ENCODE data around the gene ZNF462. TPM values are rescaled to one million over a fixed set of nuclear protein-coding genes. Genes with fewer than 3 reads are reported as not detected.

ZNF462 gene
- total and polyA plus RNA-seq, 2 donors (not counting 1 experiment from before 2014, with no cell fraction given) = 6.0 to 27.4 TPM

DNA sequence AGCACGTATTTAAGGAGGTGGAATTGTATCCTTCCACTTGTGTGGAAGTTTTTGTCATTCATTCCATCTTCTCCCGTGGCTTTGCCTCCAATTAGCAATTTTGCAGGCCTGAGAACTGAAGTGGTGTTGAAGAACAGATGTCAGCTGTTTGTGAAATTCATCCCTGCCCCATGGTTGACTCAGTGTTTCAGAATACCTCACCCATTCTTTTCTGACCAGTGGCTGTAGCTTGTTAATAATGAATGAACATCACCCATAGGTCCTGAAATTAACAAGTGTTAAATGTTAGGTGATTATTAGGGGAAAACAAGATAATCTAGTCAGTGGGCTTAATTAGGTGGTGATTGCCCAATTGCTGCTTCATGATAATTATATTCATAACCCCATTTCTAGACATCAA, 11.7 kb downstream of the ZNF462 start:
- DNase-seq (ENCODE audit: low read depth in 2 of 2) = peak in 1 of 2 donors; percentile 71
- Histone ChIP-seq H4K20me1 (ENCODE audit: control insufficient read depth, extremely low read depth, insufficient read depth, low read length) (no peaks in the 10 kb centered on the region), H3K79me2 (ENCODE audit: control insufficient read depth, insufficient read depth, low read length) (peaks cover 36% of the 10 kb centered on the region), H3K9me3 (ENCODE audit: control insufficient read depth, insufficient read depth, low read depth, low read length) (no peaks in the 10 kb centered on the region), H3K4me2 (ENCODE audit: extremely low read depth, insufficient read depth, low read length) (no peak overlapping the region), H3K27ac (ENCODE audit: insufficient read depth, low read length) (no peak overlapping the region), H3K36me3 (ENCODE audit: control insufficient read depth, insufficient read depth, low read length) (no peaks in the 10 kb centered on the region), H3K4me1 (ENCODE audit: control insufficient read depth, extremely low read depth, insufficient read depth, low read length) (peaks cover 21% of the 10 kb centered on the region), H3K4me3 (replicated peaks in 1 of 4; ENCODE audit: control extremely low read depth in 1 of 4, insufficient read depth in 1 of 4, low read depth in 3 of 4, low read length in 4 of 4) (no peak overlapping the region), H3K27me3 (ENCODE audit: control insufficient read depth, insufficient read depth, low read length) (no peaks in the 10 kb centered on the region), H3K9ac (ENCODE audit: insufficient read depth, low read length) (no peak overlapping the region), H2AFZ (ENCODE audit: low read length) (no peak overlapping the region)
- no peak for TF ChIP-seq EZH2 (IDR thresholded peaks at IDR 0.05; ENCODE audit: low read length, missing control alignments)
- TF ChIP-seq, protein P1, sequence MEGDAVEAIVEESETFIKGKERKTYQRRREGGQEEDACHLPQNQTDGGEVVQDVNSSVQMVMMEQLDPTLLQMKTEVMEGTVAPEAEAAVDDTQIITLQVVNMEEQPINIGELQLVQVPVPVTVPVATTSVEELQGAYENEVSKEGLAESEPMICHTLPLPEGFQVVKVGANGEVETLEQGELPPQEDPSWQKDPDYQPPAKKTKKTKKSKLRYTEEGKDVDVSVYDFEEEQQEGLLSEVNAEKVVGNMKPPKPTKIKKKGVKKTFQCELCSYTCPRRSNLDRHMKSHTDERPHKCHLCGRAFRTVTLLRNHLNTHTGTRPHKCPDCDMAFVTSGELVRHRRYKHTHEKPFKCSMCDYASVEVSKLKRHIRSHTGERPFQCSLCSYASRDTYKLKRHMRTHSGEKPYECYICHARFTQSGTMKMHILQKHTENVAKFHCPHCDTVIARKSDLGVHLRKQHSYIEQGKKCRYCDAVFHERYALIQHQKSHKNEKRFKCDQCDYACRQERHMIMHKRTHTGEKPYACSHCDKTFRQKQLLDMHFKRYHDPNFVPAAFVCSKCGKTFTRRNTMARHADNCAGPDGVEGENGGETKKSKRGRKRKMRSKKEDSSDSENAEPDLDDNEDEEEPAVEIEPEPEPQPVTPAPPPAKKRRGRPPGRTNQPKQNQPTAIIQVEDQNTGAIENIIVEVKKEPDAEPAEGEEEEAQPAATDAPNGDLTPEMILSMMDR (conservative IDR thresholded peaks at IDR 0.05 in 1 of 2, IDR thresholded peaks at IDR 0.05 in 1 of 2; ENCODE audit: low read depth in 1 of 2, low read length in 2 of 2) = no peak

DNA sequence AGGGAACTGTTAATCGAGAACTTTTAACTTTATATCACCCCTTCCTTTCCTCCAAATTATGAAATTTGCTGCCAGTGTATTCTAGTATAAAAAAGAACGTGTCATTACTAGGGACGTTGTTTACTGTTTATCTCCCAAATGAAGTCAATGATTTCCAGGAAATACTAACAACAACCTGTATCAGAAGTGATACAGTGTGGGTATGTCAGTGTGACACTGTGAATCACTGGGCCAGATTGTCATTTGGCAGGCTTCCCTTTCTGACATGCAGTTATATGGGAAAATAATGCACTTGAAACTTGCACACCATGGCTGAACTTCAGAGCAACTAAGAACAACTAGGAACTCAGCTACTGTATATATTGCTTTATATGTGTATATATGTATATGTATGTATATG, 12.6 kb downstream of the ZNF462 start:
- Histone ChIP-seq H4K20me1 (ENCODE audit: control insufficient read depth, extremely low read depth, insufficient read depth, low read length) (no peaks in the 10 kb centered on the region), H3K9me3 (ENCODE audit: control insufficient read depth, insufficient read depth, low read depth, low read length) (no peaks in the 10 kb centered on the region), H3K36me3 (ENCODE audit: control insufficient read depth, insufficient read depth, low read length) (no peaks in the 10 kb centered on the region), H3K79me2 (ENCODE audit: control insufficient read depth, insufficient read depth, low read length) (peaks cover 35% of the 10 kb centered on the region), H3K4me1 (ENCODE audit: control insufficient read depth, extremely low read depth, insufficient read depth, low read length) (peaks cover 29% of the 10 kb centered on the region), H3K4me3 (replicated peaks in 1 of 4; ENCODE audit: control extremely low read depth in 1 of 4, insufficient read depth in 1 of 4, low read depth in 3 of 4, low read length in 4 of 4) (no peak overlapping the region), H3K9ac (ENCODE audit: insufficient read depth, low read length) (no peak overlapping the region), H3K27me3 (ENCODE audit: control insufficient read depth, insufficient read depth, low read length) (no peaks in the 10 kb centered on the region), H2AFZ (ENCODE audit: low read length) (no peak overlapping the region), H3K27ac (ENCODE audit: insufficient read depth, low read length) (no peak overlapping the region), H3K4me2 (ENCODE audit: extremely low read depth, insufficient read depth, low read length) (no peak overlapping the region)
- TF ChIP-seq, protein P1 (conservative IDR thresholded peaks at IDR 0.05 in 1 of 2, IDR thresholded peaks at IDR 0.05 in 1 of 2; ENCODE audit: low read depth in 1 of 2, low read length in 2 of 2) = no peak
- no peak for TF ChIP-seq EZH2 (IDR thresholded peaks at IDR 0.05; ENCODE audit: low read length, missing control alignments)
- no peak for DNase-seq (ENCODE audit: low read depth in 2 of 2)

DNA sequence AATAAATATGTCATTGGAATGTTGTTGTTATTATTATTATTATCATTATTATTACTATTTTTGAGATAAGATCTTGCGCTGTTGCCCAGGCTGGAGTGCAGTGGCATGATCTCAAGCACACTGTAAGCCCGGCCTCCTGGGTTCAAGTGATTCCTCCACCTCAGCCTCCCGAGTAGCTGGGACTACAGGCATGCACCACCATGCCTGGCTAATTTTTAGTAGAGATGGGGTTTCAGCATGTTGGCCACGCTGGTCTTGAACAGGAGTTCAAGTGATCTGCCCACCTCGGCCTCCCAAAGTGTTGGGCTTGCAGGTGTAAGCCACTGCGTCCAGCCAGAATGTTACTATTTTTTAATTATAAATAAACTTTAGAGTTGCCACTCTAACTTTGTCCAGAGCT, 14.4 kb downstream of the ZNF462 start:
- Histone ChIP-seq H3K27me3 (ENCODE audit: control insufficient read depth, insufficient read depth, low read length) (no peaks in the 10 kb centered on the region), H4K20me1 (ENCODE audit: control insufficient read depth, extremely low read depth, insufficient read depth, low read length) (no peaks in the 10 kb centered on the region), H3K9me3 (ENCODE audit: control insufficient read depth, insufficient read depth, low read depth, low read length) (no peaks in the 10 kb centered on the region), H3K36me3 (ENCODE audit: control insufficient read depth, insufficient read depth, low read length) (no peaks in the 10 kb centered on the region), H3K4me2 (ENCODE audit: extremely low read depth, insufficient read depth, low read length) (no peak overlapping the region), H3K79me2 (ENCODE audit: control insufficient read depth, insufficient read depth, low read length) (peaks cover 35% of the 10 kb centered on the region), H3K4me1 (ENCODE audit: control insufficient read depth, extremely low read depth, insufficient read depth, low read length) (peaks cover 34% of the 10 kb centered on the region), H3K9ac (ENCODE audit: insufficient read depth, low read length) (no peak overlapping the region), H3K4me3 (replicated peaks in 1 of 4; ENCODE audit: control extremely low read depth in 1 of 4, insufficient read depth in 1 of 4, low read depth in 3 of 4, low read length in 4 of 4) (no peak overlapping the region), H3K27ac (ENCODE audit: insufficient read depth, low read length) (no peak overlapping the region), H2AFZ (ENCODE audit: low read length) (no peak overlapping the region)
- no peak for TF ChIP-seq EZH2 (IDR thresholded peaks at IDR 0.05; ENCODE audit: low read length, missing control alignments)
- TF ChIP-seq, protein P1 (conservative IDR thresholded peaks at IDR 0.05 in 1 of 2, IDR thresholded peaks at IDR 0.05 in 1 of 2; ENCODE audit: low read depth in 1 of 2, low read length in 2 of 2) = no peak
- DNase-seq (ENCODE audit: low read depth in 2 of 2) = no peak

Measured in fibroblast of lung (primary cell).